ENCODE measurements around the gene PRSS22.

The PRSS22 gene, protein sequence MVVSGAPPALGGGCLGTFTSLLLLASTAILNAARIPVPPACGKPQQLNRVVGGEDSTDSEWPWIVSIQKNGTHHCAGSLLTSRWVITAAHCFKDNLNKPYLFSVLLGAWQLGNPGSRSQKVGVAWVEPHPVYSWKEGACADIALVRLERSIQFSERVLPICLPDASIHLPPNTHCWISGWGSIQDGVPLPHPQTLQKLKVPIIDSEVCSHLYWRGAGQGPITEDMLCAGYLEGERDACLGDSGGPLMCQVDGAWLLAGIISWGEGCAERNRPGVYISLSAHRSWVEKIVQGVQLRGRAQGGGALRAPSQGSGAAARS
- 0 to 0.07 (median 0.05) reads per million in 3 experiments for total RNA-seq

DNA sequence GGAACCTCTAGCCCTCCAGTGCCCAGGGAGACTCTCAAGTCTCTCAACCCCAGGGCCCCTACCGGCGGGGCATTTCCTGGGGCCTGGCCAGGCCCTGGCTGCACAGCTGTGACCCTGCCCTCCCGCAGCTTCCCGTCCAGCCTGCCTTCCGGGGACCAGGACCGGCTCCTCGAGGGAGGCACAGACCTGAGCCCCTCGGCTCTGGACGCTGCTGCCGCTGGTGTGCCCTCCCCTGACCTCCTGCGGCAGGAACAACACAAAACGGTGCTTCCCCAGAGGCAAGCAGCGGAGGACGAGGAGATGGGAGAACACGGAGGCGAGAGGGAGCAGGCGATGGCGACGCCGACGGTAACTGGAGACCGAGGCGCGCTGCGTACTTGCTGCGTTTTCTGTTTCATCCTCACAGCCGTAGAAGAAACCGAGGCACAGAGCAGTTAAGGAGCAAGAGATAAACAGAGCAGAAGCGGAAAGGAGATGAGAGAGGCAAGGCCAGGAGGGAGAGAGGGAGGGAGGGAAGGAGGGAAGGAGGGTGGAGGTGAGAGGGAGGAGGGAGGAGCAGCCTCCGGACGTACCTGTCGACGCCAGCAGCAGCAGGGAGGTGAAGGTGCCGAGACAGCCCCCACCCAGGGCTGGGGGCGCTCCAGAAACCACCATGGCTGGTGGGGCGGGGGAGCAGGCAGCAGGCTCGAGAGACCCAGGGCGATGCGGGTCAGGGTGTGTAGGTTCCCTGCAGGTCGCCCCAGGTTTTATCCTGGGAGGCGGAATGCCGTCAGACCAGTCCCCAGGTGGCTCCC lies at the start of gene PRSS22:
Gene PRSS22 (minus strand): TSS at position 720 of the 794 bp plus-strand sequence. CDS start 66 bp downstream, at position 654.
- no peak for DNase-seq

DNA sequence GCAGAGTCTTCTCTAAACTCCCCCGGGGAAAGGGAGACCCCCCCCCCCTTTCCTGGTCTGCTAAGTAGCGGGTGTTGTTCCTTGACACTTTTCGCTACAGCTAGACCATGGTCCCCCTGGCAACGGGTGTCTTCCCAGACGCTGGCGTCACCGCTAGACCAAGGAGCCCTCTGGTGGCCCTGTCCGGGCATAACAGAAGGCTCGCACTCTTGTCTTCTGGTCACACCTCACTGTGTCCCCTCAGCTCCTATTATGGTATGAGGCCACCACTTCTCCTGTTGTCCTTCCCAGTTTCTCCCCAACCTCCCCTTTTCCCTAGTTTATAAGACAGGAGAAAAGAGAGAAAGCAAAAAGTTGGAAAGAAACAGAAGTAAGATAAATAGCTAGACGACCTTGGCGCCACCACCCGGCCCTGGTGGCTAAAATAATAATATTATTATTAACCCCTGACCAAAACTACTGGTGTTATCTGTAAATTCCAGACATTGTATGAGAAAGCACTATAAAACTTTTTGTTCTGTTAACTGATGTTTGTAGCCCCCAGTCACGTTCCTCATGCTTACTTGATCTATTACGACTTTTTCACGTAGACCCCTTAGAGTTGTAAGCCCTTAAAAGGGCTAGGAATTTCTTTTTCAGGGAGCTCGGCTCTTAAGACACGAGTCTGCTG lies 49.2 kb upstream of the PRSS22 start:
- DNase-seq = peak; percentile 50

DNA sequence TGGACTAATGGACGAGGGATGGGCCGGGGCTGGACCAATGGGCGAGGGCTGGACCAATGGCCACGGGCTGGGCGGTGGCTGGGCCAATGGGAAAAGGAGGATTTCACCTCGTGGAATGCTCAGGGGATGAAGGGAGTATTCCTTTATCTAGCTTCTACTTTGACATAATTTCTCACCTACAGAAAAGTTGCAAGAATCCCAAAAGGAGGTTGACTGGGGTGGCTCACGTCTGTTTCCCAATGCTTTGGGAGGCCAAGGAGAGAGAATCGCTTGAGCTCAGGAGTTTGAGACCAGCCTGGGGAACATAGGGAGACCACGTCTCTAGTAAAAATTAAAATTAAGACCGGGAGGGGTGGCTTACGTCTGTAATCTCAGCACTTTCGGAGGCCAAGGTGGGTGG lies 48.0 kb upstream of the PRSS22 start:
- DNase-seq = no peak

DNA sequence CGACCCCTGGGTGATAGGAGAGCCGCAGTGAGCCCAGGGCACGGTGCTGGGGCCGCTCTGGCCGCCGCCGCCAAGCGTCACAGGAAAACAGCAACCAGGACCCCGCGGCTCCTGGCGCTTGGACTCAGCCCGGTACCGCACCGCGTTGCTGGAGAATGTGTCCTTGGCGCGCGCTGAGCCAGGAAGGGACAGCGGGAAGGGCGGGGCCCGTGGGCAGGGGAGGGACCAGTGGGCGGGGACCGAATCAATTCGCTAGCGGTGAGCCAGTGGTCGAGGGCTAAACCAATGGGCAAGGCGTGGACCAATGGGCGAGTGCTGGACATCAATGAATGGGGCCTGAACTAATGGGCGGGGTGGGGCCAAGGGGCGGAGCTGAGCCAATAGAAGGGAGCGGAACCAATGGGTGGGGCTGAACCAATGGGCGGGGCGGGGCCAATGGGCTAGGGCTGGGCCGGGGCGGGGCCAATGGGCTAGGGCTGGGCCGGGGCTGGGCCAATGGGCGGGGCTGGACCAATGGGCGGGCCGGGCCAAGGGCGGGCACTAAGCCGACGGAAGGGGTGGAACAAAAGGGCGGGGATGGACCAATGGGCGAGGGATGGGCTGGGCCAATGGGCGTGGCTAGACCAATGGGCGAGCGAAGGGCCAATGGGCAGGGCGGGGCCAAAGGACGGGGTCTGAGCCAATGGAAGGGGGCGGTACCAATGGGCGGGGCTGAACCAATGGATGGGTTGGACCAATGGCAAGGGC lies 47.4 kb upstream of the PRSS22 start:
- DNase-seq = peak; percentile 87

DNA sequence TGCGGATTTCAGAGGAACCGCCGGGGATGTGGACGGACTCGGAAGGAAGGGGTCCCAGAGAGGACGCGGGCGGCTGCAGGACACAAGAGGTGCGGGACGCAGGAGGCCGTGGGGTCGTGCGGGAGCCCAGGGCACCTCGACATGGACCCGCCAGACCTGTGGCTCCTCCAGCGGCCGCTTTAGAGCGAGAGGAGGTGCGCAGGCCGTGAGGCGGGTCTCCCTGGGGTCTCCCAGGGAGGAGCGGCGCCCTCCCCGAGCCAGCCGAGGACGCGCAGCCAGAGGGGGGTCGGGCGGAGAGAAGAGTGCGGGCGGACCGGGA lies 46.9 kb upstream of the PRSS22 start:
- DNase-seq = no peak

DNA sequence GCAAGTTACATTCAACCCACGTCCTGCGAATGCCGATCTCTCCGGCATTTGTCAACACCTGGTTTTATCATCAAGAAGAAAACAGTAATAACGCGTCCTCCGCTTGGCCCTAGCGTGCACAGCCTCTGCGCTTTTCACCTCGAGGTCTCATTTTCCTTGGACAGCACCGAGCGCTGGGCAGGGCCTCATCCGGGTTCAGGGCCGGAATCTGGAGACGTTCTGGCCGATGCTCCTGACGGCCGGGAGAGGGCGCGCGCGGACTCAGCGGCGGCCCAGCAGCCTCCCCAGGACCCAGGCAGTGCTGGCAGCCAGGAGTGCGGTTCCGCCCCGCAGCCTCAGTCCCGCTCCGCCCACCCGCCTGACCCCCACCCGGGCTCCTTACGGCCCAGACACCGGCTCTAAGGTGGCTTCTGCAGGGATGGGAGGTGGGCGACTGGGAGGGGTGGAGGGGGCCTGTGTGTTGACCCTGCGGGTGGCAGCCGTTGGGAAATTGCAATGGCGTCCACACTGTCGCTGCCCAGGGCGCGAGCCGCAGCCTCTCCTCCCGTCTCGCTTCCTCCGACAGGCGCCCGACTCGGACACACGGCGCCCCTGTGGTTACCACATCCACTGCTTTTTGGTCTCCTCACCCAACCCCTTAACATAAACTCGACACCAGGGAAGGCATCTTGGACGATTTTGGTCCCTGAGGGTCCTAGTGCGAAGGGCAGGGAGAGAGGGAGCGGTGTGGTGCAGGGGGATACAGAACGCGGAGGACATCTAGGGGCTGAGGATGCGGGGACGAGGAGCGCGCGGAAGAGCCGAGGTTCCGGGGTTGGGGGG lies 46.3 kb upstream of the PRSS22 start:
- DNase-seq = peak; percentile 70

DNA sequence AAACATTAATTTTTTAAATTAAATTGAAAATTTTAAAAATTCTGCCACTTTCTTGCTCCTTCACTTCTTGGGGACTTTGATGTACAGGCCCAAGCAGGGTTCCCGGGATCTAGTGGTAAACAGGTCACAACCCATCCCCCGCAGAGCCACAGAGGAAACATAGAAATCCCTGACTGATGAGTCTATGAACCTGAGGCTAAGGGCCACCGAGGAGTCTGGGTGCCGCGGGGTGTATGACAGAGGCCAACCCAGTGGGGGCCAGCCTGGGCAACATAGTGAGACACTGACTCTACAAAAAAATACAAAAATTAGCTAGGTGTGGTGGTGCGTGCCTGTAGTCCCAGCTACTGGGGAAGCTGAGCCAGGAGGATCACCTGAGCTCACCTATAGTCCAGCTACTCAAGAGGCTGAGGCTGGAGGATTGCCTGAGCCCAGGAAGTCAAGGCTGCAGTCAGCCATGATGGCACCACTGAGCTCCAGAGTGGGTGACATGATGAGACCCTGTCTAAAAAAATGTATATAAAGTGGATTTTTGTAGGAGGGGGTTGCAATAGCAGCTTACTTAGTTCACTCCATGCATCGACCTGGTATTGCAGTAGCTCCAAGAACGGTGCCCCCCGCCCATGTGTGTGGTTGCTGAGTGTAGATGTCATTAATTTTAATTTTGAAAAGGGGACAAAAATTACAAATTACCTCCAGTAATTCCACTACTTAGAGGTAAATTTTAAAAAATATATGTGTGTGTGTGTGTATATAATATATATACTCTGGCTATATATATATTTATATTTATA lies 44.6 kb upstream of the PRSS22 start:
- DNase-seq = no peak

DNA sequence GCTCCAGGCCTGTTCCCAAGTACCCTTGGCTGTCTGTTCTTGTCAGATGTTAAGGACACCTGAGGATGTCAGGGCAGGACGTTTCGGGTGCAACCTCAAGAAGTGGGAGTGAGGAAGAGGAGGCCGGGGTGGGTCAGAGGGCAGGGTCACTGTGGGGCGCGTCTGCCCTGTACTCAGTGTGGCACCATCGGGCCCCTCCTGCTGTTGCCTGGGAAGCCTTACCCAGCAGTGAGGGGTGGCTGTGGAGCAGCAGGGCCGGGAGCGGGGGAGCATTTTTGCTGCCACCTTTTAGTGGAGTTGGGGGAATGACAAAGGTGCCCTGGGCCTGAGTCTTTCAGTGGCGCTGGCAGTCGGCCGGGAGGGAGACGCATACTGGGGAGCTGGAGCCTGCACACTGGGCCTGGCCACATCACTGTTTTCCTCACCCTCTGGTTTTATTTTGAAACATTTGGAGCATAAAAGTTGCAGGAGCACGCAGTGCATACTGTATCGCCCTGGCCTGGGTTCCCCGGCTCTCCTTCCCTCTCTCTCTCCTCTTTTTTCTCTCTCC lies 42.6 kb upstream of the PRSS22 start:
- no peak for DNase-seq

DNA sequence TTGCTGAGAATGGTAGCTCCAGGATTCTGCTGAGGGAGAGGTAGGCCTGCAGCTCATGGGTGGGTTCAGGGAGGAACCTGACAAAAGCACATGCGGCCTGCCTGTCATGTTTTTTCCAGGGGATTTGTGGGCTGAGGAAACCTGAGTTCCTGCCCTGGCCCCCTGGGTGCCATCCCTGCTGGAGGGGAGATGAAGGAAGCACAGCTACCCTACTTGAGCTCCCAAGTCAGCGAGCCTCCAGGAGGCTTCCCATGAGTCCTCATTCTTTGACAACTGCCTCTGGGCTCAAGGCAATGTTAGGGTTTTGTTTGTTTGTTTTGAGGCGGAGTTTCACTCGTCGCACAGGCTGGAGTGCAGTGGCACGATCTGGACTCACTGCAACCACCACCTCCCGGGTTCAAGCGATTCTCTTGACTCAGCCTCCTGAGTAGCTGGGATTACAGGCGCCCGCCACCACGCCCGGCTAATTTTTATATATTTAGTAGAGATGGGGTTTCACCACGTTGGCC lies 41.6 kb upstream of the PRSS22 start:
- DNase-seq = no peak

DNA sequence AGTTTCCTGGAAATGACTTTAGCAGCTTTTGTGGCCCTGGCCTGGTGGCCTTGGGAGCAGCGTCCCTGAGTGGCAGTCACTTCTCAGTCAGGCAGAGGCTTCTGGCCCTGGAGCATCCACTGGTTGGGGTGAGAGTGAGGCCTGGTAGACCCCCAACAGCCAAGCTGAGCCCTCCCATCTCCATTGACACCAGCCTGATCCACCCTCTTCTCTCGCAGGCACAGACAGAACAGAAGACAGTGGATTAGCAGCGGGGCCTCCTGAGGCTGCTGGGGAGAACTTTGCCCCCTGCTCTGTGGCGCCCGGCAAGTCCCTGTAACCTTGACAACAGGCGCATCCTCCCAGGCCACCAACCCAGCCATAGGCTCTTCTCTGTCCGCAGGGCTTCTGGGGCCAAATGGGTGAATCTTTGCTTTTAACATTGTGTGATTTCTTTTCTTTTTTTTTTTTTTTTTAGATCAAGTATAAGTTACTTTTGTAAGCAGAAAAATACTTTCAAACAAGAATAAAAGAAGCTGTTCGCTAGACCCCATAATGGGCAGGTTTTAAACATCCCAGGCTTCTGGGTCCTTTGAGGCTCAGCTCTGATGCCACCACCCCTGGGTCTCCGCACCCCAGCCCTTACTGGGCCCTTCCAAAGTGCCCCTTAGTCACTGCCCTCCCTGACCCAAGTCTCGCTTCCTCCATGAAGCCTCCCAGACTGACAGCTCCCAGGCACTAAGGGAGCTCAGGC lies 41.0 kb upstream of the PRSS22 start:
- DNase-seq = no peak

DNA sequence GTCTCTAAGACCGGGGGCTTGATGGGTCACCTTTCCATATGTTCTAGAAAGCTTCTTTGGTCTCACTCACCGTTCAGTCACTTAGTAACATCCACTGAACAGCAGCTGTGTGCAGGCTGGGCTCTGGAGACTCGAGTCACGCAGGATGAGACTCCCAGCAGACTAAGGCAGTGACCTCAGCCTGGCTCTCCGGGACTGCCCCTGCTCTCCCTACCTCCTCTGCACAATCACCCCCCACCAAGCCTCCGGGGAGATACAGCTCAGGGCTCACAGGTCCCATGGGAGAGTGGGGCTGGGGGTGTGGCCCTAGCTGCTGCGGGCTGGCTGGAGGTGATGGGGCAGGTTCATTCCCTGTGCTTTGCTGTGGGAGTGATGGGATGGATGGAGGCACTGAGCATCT lies 39.1 kb upstream of the PRSS22 start:
- DNase-seq = no peak

DNA sequence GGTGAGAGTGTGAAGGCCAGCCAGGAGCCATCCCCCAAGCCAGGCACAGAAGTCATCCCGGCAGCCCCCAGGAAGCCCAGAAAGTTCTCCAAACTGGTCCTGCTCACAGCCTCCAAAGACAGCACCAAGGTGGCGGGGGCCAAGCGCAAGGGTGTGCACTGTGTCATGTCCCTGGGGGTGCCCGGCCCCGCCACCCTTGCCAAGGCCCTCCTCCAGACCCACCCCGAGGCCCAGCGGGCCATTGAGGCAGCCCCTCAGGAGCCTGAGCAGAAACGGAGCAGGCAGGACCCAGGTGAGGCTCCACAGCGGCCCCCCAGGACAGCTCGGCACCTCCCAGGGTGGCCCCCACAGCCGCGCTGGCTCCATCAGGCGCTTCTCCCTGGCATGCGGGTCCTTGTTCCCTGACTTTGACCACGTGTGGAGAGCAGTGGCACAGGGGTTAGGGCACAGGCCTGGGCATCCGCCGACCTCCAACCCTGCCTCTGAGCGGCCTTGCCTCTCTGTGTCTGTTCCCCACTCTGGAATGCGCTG lies 38.6 kb upstream of the PRSS22 start:
- no peak for DNase-seq

DNA sequence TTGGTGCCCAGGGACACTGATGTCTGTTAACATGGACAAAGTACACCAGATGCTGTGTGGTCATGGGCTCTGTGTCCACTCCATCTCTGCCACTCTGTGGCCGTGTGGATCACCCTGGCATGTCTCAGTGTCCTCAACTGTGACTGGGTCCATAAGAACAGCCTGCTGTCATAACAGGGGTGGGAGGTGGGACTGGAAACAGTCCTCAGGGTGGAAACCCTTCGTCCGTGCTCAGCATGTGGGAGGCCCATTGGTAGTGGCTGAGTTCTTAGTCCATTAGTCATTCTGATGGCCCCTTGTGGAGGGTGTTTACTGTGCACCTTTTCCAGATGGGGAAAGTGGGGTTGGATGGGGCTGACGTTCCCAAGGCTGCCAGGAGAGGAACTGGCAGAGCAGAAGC lies 37.8 kb upstream of the PRSS22 start:
- DNase-seq = no peak

DNA sequence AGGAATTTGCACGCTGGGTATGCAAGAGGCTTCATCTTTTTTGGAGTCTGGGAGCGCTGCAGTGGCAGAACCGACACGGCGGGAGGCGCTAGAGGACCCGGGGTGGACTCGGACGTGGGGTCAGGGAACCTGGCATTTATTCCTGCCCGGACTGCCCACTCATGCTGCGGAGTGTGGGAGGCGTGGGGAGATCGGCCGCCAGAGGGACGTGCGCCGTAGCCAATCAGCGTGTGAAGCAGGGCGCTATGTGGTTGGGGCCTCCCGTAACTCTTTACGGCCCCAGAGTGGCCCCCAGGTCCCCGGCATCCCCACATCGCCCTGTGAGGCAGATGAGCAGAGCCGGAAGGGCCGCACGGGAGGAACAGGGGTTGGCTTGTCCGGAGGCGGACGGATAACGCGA lies 36.3 kb upstream of the PRSS22 start:
- DNase-seq = no peak

DNA sequence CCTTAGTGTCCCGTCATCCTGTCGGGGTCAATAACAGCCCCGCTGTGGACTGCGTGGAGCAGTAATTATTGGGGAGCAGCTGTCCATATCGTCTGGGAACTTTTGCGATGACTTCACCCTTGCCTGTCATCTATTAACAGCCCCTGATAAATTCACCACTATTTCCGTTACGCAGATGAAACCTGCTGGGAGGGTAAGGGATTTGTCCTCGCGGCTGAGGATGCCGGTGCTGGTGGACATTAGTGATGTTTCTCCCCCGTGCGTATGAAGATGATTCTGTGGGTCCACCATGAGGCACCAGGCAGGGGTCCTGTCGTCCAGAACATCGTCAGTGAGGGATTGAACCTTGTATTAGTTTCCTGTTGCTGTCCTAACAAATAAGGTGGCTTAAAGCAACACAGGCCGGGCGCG lies 26.1 kb upstream of the PRSS22 start:
- DNase-seq = no peak

DNA sequence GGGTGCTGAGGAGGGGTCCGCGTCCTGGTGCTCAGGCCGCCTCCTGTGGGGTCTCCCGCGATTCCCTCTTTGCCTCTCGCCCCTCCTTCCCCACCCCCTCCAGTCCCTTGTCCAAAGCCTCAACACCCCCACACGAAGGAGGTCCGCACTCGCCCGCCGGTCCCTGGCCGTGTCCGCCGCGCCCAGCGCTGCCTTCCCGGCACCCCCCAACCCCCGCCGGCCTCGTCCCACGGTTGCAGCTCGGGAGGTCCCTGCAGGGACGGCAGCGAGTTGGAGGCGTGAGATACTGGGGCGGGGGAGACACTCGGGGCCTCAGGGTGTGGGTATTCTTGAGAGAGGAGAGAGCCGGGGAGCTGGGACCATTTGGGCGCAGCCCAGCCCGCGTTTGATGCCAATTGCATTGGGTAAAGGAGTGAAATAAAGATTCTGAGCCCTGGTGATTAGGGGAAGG lies 25.5 kb upstream of the PRSS22 start:
- DNase-seq = no peak

DNA sequence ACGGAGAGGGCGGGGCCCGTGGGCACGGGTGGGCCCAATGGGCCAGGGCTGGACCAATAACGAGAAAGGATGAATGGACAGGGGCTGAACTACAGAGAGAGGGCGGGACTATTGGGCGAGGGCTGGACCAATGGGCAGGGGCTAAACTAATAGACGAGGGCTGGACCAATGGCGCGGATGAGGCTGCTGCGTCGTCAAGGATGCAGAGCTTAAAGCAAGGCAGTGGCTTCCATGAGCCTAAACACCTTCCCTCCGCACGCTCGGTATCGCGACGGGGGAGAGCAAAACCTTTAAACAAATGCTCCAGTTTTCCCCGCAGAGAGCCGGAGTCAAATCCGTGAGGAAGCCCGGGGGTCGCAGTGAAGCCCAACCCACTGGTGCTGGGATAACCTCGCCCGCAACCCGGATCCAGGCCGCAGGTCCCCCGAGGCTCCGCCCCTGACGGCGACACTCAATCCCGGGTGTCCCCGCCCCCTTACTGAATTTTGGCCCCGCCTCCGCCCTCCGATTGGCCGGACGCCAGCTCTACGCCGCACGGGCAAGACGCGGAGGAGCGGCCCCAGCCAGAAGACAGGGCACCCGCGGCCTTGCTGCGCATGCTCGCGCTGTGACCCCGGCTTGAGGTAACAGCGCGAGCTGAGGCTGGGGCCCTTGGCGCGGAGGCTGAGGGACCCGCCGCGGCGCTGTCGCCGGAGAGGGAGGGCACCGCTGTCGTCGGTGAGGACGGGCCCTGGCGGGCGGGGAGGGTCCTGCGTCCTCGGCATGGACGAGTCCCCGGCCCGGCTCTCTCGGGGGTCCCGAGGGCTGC lies 24.9 kb upstream of the PRSS22 start, which contains the start of gene FLYWCH2:
Gene FLYWCH2 (plus strand): TSS at position 566 of the 808 bp plus-strand sequence. CDS start 13,235 bp downstream, outside the sequence.
- DNase-seq = peak; percentile 100
